NCI-H2196 treated with DMSO at 0.1 percent for 48 hours (cell line): Measurements from ENCODE around the gene TPRN.
A peak's percentile ranks its signal among the peaks of the same experiment; 100 is the strongest.

Experiments
- DNase-seq: peaks from one replicate; lab custom pipeline; 2025; ENCODE audit not compliant: unreplicated experiment; lab: John Stamatoyannopoulos, UW

The TPRN gene

GRCh38 chr9:137213160-137214060, 12.9 kb upstream of the TPRN start:
- no peak for DNase-seq

GRCh38 chr9:137212520-137212919, 12.0 kb upstream of the TPRN start:
- DNase-seq = no peak

GRCh38 chr9:137211532-137211931, 11.0 kb upstream of the TPRN start:
- DNase-seq = no peak

- no peak for DNase-seq
Measured at GRCh38 chr9:137206602-137207001, 6.1 kb upstream of the TPRN start.

GRCh38 chr9:137205126-137206069, 4.9 kb upstream of the TPRN start, which contains the start of the genes NDOR1 and TMEM203:
Gene NDOR1, plus strand, starts transcription at chr9:137205700. Its CDS starts 78 bp downstream, at chr9:137205778.
Gene TMEM203, minus strand, starts transcription at chr9:137205648. Its CDS starts 234 bp downstream, at chr9:137205414.
- DNase-seq = peak; percentile 58

GRCh38 chr9:137204731-137205125, 4.2 kb upstream of the TPRN start:
- DNase-seq = no peak

GRCh38 chr9:137202966-137203365, 2.4 kb upstream of the TPRN start:
- DNase-seq = no peak

- no peak for DNase-seq
Measured at GRCh38 chr9:137201205-137201868, 796 bp upstream of the TPRN start.

GRCh38 chr9:137199411-137200121, 975 bp downstream of the TPRN start:
- DNase-seq = no peak

GRCh38 chr9:137198902-137199283, 1.6 kb downstream of the TPRN start:
- DNase-seq = no peak

GRCh38 chr9:137198051-137198901, 2.3 kb downstream of the TPRN start:
- DNase-seq = no peak

GRCh38 chr9:137195525-137196220, 4.9 kb downstream of the TPRN start:
- DNase-seq = peak; percentile 84

- DNase-seq = peak; percentile 66
Measured at GRCh38 chr9:137194909-137195308, 5.6 kb downstream of the TPRN start.

- no peak for DNase-seq
Measured at GRCh38 chr9:137194388-137194787, 6.2 kb downstream of the TPRN start.

GRCh38 chr9:137193771-137194170, 6.8 kb downstream of the TPRN start:
- DNase-seq = no peak

- no peak for DNase-seq
Measured at GRCh38 chr9:137192859-137193258, 7.7 kb downstream of the TPRN start.

- no peak for DNase-seq
Measured at GRCh38 chr9:137192448-137192780, 8.1 kb downstream of the TPRN start.

- DNase-seq = no peak
Measured at GRCh38 chr9:137191691-137192447, 8.7 kb downstream of the TPRN start.
